Spleen (tissue), 7 donors: ENCODE data around the gene EML6.

Experiments
- CTCF ChIP-seq, 11 experiments: fragments of 200-600 bp in 7 of 11; fragments of 450-650 bp in 4 of 11; sonication (generic) in 4 of 11; IDR thresholded peaks in 8 of 11; conservative IDR thresholded peaks in 3 of 11; 1 replicate in 7 of 11; 2 replicates in 4 of 11; pipeline versions ENCODE4 v1.4.0 to v1.8.0; 2016 to 2021; ENCODE audit warnings: antibody characterized with exemption in 11 of 11, inconsistent platforms in 4 of 11, mild to moderate bottlenecking in 1 of 11
- POLR2A ChIP-seq, 3 donors: fragments of 450-650 bp; IDR thresholded peaks; one replicate each; pipeline ENCODE4 v1.5.1; 2017; ENCODE audit warnings: antibody characterized with exemption in 3 of 3, mild to moderate bottlenecking in 1 of 3
- donor health status: DM: no; HTN: no; CAD: no; lungs with moderate emphysema.
- donor health status: DM: no; HTN: no; CAD: no.
- donor health status: DM: no; HTN: no; CAD: no.

GRCh38 chr2:54701029-54701428 lies 22.4 kb upstream of the EML6 start:
- TF ChIP-seq CTCF (IDR thresholded peaks at IDR 0.05 in 8 of 11, conservative IDR thresholded peaks at IDR 0.05 in 3 of 11): no peak
- TF ChIP-seq POLR2A (IDR thresholded peaks at IDR 0.05): no peak
